ENCODE results near the gene ANGPTL7. TPM values are rescaled to one million over a fixed set of nuclear protein-coding genes. Genes with fewer than 3 reads are reported as not detected.

The ANGPTL7 gene
- total RNA-seq, 1 donor from 2014 or later: 8.6 TPM

DNA sequence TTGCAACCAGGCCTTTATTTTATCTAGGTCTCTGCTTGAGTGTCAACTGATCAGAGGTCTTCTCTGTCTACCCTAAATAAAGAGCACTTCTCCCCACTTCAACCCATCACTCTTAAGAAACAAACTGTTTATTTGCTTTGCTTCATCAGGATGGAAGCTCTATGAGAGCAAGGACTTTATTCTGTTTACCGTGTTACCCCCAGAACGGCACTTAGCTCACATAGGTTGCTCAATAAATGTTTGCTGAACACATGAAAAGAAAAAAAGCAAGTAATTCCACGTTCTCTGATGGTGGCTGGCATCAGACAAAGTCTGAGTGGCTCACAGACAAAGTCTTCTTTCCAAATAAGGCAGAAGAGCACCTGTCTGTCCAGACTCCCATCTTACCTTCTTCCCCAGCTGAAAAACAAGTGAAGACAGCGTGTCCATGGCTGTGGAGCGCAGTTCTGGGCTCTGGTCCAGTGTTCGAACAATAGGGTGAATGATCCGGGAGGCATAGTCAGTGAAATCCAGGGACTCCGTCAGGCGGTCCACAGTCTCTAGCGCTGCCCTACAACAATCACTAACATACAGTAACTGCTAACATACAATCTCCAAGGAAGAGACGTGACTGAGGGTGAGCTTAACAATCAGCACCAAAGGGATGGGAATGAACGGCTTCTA lies 22.9 kb downstream of the ANGPTL7 start:
- Histone ChIP-seq H3K9me3 (no peaks in the 10 kb centered on the region), H3K36me3 (peaks cover 0 to 77% of the 10 kb centered on the region in 2 donors), H3K27ac (no peak overlapping the region), H3K27me3 (no peaks in the 10 kb centered on the region), H3K4me3 (no peak overlapping the region), H3K4me1 (no peaks in the 10 kb centered on the region)
- TF ChIP-seq, protein P1, sequence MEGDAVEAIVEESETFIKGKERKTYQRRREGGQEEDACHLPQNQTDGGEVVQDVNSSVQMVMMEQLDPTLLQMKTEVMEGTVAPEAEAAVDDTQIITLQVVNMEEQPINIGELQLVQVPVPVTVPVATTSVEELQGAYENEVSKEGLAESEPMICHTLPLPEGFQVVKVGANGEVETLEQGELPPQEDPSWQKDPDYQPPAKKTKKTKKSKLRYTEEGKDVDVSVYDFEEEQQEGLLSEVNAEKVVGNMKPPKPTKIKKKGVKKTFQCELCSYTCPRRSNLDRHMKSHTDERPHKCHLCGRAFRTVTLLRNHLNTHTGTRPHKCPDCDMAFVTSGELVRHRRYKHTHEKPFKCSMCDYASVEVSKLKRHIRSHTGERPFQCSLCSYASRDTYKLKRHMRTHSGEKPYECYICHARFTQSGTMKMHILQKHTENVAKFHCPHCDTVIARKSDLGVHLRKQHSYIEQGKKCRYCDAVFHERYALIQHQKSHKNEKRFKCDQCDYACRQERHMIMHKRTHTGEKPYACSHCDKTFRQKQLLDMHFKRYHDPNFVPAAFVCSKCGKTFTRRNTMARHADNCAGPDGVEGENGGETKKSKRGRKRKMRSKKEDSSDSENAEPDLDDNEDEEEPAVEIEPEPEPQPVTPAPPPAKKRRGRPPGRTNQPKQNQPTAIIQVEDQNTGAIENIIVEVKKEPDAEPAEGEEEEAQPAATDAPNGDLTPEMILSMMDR (IDR thresholded peaks at IDR 0.05): no peak
- TF ChIP-seq POLR2A (IDR thresholded peaks at IDR 0.05): no peak
- no peak for TF ChIP-seq POLR2AphosphoS5 (IDR thresholded peaks at IDR 0.05; ENCODE audit: insufficient read depth in 1 of 2, low read depth in 1 of 2)
- no peak for DNase-seq (ENCODE audit: extremely low spot score in 2 of 2)
- intact Hi-C loops (cut with DNase I): no loop called here

DNA sequence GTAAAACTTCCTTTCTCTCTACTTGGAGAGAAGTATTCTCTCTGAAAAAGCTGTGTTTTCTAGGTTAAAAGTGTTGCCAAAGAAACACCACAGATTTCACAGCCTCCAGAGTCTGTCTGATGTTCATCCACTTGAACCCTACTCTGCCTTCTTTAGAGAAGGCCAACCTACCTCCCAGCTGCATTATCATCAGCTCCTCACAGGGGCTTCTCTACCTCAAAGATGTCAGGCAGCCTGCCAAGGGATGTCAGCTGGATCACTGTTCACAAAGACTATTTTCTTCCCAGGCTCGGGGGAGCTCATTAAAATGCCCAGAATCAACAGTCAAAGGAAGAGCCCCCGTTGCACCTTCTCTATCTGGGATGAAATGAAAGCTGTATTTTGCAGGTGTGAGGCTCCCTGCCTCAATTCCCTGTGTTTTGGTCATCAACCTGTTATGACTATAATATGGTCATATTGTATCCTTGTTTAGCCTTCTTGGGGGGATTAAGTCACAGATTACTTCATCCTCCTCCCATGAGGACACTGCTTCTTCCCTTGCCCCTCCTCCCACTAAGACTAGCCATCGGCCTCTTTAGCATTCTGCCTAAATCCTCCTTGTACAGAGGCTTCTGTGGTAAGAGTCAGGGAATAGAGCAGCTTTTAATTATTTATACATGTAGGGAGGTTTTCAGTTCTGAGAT lies 25.7 kb downstream of the ANGPTL7 start:
- no peak overlapping the region for H3K4me3 ChIP-seq
- TF ChIP-seq POLR2AphosphoS5 (IDR thresholded peaks at IDR 0.05; ENCODE audit: insufficient read depth in 1 of 2, low read depth in 1 of 2): no peak
- no peaks in the 10 kb centered on the region for H3K9me3 ChIP-seq
- no peak overlapping the region for H3K27ac ChIP-seq
- no peak for DNase-seq (ENCODE audit: extremely low spot score in 2 of 2)
- no peaks in the 10 kb centered on the region for H3K27me3 ChIP-seq
- peaks cover 0 to 67% of the 10 kb centered on the region in 2 donors for H3K36me3 ChIP-seq
- no peaks in the 10 kb centered on the region for H3K4me1 ChIP-seq
- intact Hi-C loops (cut with DNase I): no loop called here

DNA sequence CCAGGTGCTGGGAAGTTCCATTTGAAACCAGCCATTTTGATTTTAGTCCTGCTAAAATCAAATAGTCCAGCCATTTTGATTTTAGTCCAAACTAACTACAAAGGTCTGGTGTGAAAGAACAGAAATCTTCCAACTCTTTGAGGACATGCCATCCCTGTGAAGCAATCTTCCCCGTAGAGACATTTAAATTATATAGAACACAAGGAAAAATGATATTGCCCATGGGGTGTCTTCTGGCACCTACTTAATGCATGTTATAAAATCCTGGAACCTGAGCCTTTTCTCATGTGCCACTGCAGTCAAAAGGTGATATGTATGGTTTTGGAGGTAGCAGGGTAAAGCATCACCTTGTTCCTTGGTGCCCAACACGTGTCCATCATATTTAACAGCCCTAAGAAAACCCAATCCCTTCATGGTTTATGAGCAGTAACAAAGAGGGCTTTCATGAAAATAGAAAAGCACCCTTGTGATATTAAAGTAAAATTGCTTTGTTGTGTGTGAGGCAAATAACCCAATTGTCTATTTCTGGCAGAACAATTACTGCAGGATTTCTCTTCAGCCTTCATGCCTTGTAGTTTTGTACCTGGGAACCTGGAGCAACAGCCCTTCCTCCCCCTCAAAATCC lies 26.3 kb downstream of the ANGPTL7 start:
- no peak for DNase-seq (ENCODE audit: extremely low spot score in 2 of 2)
- Histone ChIP-seq H3K9me3 (no peaks in the 10 kb centered on the region), H3K4me3 (no peak overlapping the region), H3K4me1 (no peaks in the 10 kb centered on the region), H3K27ac (no peak overlapping the region), H3K36me3 (peaks cover 0 to 73% of the 10 kb centered on the region in 2 donors), H3K27me3 (no peaks in the 10 kb centered on the region)
- TF ChIP-seq, protein P1 (IDR thresholded peaks at IDR 0.05): no peak
- TF ChIP-seq POLR2AphosphoS5 (IDR thresholded peaks at IDR 0.05; ENCODE audit: insufficient read depth in 1 of 2, low read depth in 1 of 2) (no peak), POLR2A (IDR thresholded peaks at IDR 0.05) (no peak)
- intact Hi-C loops (cut with DNase I): no loop called here

DNA sequence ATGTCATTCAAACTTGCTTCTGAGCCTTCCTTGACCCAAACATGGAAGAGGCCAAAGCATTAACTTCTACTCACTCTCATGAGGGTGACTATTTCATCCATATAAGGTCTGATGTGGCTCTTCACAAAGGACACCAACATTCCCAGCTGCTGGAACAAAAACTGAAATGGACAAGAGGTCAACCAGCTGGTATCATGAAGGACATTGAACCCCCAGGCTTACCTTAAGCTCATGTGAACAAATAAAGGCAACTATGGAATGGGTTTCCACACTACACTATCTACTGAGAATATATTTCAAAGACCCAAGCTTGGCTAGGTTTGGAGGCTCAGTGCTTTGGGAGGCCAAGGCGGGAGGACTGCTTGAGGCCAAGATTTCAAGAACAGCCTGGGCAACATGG lies 26.9 kb downstream of the ANGPTL7 start:
- Histone ChIP-seq H3K4me3 (no peak overlapping the region), H3K27ac (no peak overlapping the region), H3K9me3 (no peaks in the 10 kb centered on the region), H3K4me1 (no peaks in the 10 kb centered on the region), H3K27me3 (no peaks in the 10 kb centered on the region), H3K36me3 (peaks cover 0 to 71% of the 10 kb centered on the region in 2 donors)
- DNase-seq (ENCODE audit: extremely low spot score in 2 of 2): no peak
- intact Hi-C loops (cut with DNase I): no loop called here
- TF ChIP-seq, protein P1 (IDR thresholded peaks at IDR 0.05): no peak
- TF ChIP-seq POLR2A (IDR thresholded peaks at IDR 0.05) (no peak), POLR2AphosphoS5 (IDR thresholded peaks at IDR 0.05; ENCODE audit: insufficient read depth in 1 of 2, low read depth in 1 of 2) (no peak)

DNA sequence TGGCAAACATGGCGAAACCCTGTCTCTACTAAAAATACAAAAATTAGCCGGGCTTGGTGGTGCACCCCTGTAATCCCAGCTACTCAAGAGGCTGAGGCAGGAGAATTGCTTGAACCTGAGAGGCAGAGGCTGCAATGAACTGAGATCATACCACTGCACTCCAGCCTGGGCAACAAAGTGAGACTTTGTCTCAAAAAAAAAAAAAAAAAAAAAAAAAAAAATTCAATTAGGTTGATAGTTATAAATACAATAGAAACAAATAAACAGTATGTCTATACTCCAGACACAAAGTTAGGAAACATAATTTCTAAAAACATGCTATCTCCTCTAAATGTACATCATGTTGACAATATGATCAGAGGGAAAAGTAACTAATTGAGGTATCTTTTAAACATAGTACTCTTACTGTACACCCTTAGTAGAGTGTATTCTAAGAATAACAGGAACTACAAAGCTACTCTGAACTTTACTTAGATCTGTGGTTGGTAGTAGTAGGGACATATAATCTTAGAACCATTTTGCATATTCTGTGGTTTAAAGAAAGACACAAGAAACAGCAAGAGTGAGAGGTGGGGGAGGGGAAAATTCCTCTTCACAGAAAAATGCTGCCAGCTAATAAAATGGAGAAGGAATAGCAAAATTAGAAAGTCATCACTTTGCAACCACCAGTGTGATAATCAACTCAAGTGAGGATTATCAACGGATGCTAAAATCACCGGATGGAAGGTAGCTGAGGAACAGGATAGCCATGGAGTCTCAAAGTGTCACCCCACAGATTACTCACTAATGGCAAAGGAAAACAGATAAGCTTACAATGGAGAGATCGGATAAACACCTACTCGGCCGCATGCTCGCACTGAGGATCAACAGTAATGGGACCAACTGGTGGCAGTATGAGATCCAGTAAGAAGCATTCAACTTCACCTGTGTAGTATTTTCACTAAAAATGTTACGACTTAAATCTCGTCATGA lies 38.2 kb downstream of the ANGPTL7 start:
- Histone ChIP-seq H3K36me3 (peaks cover 4 to 49% of the 10 kb centered on the region in 2 donors), H3K4me3 (no peak overlapping the region), H3K27ac (no peak overlapping the region), H3K4me1 (no peaks in the 10 kb centered on the region), H3K27me3 (no peaks in the 10 kb centered on the region), H3K9me3 (no peaks in the 10 kb centered on the region)
- intact Hi-C loops (cut with DNase I): no loop called here
- DNase-seq (ENCODE audit: extremely low spot score in 2 of 2): no peak
- TF ChIP-seq POLR2A (IDR thresholded peaks at IDR 0.05): no peak
- no peak for TF ChIP-seq POLR2AphosphoS5 (IDR thresholded peaks at IDR 0.05; ENCODE audit: insufficient read depth in 1 of 2, low read depth in 1 of 2)
- TF ChIP-seq, protein P1 (IDR thresholded peaks at IDR 0.05): no peak

Data from vagina (tissue), 2 donors.